Measurements from ENCODE around the gene ANO5.

DNA sequence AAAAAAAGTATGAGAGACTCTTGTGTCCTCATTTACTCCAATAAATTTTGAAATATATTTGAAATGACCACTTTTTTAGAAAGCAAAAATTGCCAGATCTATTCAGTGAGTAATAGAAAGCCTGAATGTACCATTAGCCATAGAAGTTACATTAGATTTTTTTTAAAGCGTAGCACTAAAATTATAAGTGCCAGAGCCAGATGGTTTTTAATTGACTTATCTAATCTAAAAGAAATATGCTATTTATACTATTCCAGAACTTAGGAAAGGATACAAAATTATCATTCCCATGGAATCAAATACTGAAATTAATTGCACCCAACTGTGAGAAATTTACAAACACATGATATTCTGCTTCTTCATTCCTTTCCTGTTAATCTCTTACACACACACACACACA, 80.9 kb downstream of the ANO5 start:
- TF ChIP-seq, protein P1, sequence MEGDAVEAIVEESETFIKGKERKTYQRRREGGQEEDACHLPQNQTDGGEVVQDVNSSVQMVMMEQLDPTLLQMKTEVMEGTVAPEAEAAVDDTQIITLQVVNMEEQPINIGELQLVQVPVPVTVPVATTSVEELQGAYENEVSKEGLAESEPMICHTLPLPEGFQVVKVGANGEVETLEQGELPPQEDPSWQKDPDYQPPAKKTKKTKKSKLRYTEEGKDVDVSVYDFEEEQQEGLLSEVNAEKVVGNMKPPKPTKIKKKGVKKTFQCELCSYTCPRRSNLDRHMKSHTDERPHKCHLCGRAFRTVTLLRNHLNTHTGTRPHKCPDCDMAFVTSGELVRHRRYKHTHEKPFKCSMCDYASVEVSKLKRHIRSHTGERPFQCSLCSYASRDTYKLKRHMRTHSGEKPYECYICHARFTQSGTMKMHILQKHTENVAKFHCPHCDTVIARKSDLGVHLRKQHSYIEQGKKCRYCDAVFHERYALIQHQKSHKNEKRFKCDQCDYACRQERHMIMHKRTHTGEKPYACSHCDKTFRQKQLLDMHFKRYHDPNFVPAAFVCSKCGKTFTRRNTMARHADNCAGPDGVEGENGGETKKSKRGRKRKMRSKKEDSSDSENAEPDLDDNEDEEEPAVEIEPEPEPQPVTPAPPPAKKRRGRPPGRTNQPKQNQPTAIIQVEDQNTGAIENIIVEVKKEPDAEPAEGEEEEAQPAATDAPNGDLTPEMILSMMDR (IDR thresholded peaks at IDR 0.05) = no peak
- no peak for TF ChIP-seq POLR2A (IDR thresholded peaks at IDR 0.05)

Measured in body of pancreas (tissue), 4 donors.